Stimulated activated CD4-positive, alpha-beta T cell treated with anti-CD3 and anti-CD28 coated beads, Interleukin-4, amount 100 ng/mL, for 1 hour (primary cell): ENCODE results near the gene FHIT.
"Not testable (repeated sequence)": the region's sequence is repeated elsewhere in the genome, so short reads cannot be mapped to it uniquely, and the experiment has no call there.

Experiments used
- DNase-seq: peaks from one replicate; pipeline ENCODE4 v3.0.0-alpha.2; 2020

The FHIT gene

DNA sequence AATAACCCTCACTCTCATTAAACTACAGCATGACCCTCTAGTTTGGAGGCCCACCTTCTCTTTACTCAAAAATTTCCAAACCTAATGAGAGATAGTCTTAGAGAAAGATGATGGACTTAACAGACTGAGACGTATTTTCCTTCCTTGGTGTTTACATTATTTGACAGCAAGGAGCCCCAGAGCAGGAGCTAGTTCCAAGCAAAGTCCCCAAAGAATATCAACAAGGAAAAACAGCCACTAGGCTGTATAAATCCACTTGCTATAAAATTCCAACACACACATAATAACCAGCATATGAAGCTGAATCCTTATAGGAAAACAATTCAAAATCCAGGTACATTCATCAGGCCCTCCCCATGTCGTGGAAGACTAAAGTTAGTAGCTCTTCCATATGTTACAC, 660.0 kb downstream of the FHIT start:
- DNase-seq = no peak

DNA sequence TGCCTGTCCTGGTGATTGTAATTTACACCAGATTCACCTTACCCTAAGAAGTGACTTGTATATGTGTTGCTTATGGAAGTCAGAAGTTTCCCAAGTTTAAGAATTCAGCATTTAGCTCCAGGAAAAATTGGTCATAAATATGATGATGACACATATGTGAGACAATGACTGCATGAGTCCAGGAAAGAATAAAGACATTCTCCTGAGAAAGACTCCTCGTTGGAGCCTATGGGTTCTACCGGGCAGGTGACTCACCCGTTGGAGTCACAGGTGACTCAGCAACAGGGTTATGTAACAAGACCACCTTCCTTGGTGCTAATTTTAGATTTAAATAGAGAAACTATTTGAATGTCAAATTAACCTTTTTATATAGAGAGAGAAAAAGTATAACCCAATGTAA, 662.4 kb downstream of the FHIT start:
- DNase-seq = no peak

DNA sequence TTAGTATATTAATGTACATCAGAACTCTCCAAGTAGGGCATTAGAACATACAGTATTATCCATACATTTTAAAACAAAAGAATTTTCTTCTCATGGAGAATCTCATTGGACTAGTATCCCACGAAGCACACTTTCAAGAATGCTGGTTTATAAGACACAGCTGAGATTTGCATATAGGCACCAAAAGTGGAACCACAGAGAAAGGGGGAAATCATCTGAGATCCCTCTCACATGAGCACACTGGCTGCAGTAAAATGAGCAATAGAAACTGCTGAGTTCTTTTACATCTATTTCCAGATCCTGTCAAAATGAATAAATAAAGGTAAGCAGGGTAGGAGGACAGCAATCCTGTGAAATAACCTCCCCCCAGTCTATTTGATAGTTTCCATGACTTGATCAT, 665.3 kb downstream of the FHIT start:
- no peak for DNase-seq

DNA sequence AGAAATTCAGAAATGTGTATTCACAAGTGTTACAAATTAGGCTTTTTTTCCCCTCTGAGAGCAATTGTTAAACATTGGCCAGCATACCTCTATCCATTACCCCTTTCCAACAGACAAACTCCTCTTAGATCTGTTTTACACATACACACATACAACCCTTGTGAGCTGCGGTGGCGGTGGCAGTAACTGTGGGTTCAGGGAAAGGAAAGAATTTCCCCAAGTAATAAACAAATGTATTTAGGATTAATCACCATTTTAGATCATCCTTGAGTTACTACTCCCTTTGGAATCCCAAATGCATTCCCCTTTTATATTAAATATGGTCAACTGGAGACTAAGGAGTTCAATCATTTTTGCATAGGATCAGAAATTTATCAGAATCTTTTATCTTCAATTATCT, 667.0 kb downstream of the FHIT start:
- DNase-seq = no peak

DNA sequence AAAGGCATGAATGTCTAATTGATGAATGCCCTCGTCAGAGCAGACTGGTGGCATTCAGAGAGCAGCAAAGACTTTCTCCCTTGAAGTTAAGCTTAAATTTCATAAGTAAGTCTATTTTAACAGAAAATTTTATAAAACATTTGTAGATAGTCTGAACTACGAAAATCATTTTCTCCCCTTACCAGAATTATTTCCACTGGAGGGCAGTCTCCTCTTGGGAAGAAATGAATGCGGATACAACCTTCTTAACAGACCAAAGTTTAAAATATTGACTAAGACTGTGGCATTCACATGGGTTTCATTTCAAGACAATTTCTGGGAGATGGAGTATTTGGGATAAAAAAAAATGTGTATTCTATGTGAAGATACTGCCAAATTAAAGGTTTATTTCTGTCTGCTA, 669.0 kb downstream of the FHIT start:
- no peak for DNase-seq

DNA sequence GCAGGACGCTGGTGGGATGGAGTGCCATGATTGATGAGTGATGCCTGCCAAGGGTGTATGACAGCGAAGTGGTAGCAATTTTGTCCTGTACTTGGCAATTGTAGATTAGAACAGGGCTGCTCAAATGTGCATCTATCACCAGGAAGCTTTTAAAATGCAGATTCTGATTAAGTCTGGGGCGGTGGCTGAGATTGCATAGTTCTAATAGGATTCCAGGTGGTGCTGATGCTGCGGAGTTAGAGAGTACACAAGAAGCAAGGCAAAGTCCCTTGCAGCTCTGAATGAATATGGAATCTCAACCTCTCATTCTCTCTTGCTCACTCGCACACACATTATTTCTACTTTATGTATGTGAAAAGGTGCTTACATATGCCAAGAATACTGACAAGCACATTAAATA, 670.4 kb downstream of the FHIT start:
- no peak for DNase-seq

DNA sequence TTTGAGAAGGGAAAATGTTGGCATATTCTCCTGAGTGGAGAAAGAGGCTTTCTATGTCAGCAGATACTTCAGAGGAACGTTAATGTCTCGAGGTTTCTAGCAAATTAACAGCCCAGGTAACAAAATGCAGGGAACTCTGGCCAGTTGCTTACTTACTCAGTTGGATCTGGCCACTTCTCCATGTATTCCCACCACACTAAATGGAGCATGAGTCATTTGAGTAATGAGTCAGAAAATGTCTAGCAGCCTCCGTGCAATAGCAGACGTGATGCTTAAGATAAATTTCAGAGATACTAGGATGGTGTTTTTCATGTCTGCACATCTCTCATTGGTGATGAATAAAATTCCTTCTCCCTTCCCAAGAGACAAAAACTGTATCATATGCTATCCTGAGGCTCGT, 671.5 kb downstream of the FHIT start:
- no peak for DNase-seq

DNA sequence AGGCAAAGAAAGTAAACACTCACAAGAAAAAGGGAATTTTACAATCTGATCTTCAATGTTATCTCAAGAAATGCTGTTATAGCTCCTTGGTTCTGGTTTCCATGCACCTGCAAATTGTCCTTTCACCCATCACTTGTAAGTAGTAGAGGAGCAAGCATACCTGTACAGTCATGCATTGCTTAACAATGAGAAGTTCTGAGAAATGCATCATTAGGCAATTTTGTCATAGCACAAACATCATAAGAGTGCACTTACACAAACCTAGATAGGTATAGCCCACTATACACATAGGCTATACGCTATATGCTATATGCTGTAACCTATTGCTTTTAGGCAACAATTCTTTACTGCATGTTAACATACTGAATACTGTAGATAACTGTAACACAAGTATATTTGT, 672.3 kb downstream of the FHIT start:
- no peak for DNase-seq

DNA sequence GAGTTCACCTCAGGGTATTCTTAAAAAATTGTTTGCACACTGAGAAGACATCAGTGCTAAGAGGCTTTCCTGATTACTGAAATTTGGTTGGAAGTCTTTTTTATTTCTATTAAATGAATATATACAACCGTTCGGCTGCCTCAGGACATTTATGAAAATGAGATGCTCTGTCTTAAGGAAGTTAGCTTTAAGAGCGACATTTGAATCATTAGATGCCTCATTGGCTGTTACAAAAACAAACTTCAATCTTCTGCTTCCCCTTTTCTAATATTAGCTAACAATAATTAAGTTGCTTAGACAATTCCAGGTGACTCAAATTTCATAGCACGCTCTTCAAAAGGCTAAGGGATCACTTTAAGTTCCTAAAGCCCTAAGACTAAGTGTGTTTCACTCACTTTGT, 673.7 kb downstream of the FHIT start:
- no peak for DNase-seq

DNA sequence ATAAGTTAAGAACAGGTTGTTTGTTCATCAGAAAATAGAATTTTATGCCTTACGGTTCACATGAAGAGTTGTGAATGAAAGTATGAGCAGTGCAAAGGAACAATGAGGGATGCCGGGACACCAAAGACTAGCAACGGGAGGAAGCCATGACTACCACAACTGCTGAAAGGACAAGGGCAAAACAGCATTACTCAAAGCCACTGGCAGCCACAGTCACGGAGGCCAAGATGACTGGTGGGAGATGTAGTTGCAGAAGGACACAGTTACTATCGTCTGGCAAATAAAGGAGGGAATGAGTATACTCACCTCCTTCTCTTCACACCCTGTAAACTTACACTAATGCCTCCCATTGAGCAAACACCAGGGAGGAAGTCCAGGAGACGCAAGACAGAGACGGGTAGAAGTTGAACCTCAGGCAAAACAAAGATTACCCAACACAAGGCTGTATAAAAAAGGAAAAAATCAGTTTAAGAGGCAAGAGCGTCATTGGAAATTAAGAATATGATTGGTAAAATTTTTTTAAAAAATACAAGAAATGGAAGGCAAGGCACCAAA, 675.5 kb downstream of the FHIT start:
- no peak for DNase-seq

DNA sequence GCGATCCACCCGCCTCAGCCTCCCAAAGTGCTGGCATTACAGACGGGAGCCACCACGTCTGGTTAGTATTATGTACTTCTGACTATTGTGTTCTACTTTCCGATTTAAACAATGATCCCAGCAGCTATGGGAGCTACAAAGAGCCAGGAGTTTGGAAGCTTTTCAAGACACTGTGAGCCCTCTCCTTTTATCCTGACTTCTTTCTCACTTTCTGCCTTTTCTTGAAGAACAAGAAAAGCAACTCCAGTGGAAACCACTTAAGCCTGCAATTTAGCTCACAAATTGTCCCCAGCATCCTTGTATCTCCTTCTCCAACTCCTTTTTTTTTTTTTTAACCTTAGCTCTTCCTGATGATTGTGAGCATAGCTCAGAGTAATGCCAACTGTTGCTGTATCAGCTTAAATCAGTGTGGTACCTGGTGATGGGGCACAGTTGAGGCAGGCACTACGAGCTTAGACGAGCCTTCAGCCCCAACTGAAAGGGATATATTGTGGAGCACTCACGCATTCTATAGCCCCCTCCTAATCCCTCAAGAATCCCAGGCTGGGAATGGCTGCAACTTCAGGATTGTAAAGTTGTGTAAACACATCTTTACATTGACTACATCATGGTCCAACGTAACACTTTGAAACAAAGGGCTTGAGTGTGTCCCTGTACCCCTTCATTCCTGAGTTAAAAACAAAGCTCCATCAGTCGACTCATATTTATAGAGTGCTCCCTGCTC, 677.0 kb downstream of the FHIT start:
- DNase-seq = no peak

DNA sequence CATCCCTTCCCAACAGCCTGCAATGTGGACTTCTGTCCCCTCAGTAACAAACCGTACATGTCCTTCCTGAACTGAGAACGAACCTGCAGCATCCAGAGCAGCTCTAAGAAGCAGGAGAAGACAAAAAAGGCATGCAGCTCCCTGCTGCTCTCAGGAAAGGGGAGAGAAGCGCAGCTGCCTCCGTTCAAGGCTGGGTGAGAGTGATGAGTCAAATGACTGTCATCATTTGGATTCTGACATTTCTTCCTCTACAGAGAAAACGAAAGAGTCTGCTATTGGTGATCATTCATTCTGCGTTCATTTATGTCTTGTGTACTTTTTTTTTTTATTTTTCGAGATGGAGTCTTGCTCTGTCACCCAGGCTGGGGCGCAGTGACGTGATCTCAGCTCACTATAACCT, 677.8 kb downstream of the FHIT start:
- DNase-seq = no peak

DNA sequence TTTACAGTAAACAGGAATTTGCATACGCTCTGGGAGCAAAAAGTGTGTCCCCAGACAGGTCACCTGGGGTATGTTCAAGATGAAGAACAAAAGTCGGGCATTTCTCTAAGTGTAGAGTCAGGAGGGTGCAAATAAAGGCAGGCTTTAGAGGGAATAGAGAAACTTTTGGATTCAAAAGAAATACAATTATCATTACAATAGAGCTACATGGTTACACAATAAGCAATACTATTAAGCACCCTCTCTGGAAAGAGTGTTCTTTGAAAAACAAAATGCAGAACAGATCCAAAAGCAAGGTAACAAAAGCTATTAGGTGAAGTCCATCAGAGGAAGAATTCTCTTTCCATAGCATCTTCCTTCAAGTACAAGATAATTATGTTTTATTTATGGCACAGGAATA, 679.7 kb downstream of the FHIT start:
- no peak for DNase-seq

DNA sequence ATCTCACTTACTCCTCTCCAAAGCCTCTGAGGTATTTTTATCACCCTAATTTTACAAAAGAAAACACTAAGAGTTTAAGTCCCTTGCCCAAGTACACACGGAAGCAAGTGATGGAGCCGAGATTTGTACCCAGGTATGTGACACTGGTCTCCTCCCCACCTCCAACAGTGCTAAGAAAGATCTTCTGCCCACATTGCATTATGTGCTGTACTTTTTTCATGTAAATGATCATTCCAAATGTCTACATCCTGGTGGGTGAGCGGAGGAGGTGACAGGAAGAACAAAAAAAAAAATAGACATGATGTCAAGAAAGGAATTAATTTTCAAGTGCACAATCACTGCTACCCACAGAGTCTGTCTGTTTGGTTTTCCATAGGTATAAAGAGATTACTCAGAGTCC, 694.1 kb downstream of the FHIT start:
- DNase-seq = no peak

DNA sequence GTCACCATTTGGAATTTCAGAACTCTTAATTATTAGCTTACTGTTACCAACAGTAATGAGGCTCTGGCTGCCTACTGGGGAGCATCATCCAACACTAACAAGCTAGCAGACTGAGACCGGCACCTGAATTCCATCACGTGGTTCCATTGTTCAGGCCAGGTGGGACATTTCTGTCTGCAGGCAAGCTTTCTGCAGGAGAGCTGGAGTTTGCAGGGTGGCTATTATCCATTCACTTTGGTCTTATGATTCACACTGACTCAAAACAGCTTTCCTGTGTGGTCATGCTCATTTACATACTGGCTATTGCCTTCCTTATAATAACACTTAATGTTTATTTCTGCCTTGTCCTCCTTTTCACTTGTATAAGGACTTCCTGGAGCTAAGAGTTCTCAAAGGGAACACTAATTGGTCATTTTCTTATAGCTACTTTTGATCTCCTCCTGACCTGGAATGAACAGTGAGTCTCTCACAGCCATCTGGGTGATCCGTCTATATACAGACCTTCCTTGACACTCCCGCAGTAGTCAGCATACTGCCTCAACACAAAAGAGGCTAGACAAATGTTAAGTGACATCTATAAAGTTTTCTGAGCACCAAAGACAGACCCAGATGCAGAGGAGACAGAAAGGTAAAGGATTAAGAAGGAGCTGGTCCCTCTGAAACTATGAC, 695.4 kb downstream of the FHIT start:
- no peak for DNase-seq

DNA sequence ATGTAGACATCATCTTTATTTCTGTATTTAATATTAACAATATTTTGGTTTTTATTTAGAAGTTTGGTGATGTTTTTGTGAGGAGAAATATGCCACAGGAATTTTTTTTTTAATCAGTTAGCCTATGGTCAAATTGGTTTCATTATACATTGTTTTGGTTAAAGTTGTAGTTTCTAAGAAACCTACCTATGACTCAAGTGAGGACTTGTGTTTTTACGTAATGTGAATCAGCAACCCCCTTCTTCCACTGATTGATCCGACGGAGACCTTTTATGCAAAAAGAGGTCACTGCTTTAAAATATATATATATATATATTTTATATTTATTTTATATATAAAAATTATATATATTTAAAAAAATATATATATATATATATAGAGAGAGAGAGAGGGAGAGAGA, 698.1 kb downstream of the FHIT start:
- no peak for DNase-seq

DNA sequence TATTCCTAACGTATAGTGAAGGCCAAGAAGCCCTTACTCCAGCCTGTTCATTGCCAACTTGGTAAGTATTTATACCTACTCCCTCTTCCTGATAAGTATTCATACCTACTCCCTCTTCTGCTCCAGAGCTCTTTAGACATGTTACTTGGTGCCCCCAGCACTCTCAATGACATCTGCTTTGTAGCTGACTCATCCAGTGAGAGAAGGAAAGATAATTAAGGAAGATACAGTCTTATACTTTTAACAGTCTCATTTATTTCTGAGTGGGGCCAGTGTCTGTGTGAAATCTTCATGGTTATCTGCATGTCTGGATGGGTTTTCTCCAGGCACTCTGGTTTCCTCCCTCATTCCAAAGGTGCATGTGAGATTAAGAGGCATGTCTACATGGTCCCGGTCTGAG, 698.7 kb downstream of the FHIT start:
- DNase-seq = no peak

DNA sequence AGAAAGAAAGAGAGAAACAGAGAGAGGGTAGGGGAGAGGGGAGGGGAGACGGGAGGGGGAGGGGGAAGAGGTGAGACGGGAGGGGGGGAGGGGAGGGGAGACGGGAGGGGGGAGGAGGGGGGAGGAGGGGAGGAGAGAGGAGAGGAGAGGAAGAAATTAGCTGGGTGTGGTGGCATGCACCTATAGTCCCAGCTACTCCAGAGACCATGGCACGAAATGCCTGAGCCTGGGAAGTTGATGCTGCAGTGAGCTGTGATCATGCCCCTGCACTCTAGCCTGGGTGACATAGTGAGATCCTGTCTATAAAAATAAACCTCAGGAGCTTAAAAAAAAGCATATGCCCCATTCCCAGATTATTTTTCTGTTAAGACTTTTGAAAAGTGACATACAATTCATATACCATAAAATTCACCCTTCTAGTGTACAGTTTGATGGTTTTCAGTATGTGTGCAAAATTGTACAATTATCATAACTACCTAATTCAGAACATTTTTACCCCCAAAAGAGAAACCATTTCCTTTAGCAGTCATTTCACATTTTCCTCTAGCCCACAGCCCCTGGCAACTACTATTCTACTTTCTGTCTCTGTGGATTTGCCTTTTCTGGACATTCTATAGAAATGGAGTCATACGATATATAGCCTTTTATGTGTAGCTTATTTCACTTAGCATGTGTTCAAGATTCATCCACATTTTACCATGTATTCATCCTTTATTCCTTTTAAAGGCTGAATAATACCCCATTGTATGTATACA, 699.6 kb downstream of the FHIT start:
- no peak for DNase-seq

DNA sequence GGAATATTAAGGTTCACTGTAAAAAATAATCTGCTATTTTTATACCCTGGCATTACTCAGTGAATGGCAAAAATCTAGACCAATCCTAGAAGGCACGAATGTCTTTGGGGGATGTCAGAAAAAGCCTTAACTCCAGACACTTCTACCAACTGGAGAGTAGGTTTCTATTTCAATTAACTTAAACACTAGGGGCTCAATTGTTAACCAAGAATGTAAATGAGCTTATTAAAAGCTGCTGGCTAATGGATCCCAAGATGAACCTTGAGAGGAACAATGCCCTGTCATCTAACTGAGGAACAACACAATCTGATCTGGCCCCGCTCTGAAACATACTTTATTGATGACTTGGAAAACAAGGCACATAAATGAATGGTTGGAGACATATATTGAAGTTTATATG, 701.4 kb downstream of the FHIT start:
- no peak for DNase-seq

DNA sequence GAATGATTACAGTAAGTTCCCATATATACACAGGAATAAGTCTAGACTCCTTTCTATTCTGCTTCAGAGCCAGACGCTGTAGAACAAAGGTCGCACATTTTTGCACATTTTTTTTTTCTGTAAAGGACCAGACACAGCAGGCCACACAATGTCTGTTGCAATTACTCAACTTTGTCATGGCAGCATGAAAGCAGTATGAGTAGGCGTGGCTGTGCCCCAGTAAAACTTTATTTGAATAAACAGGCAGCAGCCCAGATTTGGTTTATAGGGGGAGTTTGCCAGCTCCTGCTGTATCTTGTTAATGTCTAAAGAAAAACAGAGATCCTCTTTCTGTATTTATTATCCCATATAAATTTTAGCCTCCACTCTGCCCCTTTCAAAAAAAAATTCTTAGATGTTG, 708.3 kb downstream of the FHIT start:
- no peak for DNase-seq

DNA sequence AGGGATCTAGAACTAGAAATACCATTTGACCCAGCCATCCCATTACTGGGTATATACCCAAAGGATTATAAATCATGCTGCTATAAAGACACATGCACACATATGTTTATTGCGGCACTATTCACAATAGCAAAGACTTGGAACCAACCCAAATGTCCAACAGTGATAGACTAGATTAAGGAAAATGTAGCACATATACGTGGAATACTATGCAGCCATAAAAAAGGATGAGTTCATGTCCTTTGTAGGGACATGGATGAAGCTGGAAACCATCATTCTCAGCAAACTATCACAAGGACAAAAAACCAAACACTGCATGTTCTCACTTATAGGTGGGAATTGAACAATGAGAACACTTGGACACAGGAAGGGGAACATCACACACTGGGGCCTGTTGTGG, 711.9 kb downstream of the FHIT start:
- not testable (repeated sequence) for DNase-seq

DNA sequence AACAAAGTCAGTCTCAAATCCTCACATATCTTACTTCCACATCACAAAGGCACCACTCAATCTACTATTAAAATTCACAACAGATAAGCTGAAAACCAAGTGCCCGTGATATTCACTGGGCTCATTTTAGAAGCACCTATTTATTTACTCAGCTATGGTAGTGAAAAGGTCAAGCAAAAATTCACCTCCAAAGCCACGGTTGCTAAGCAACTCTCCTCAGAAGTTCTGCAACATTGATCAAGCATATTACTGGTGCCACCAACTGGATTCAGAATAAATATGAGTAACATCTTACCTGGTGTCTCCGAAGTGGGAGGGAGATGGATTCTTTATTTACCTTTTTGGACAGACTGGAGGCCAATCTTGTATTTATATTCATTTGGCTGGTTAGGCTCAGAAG, 714.8 kb downstream of the FHIT start:
- no peak for DNase-seq

DNA sequence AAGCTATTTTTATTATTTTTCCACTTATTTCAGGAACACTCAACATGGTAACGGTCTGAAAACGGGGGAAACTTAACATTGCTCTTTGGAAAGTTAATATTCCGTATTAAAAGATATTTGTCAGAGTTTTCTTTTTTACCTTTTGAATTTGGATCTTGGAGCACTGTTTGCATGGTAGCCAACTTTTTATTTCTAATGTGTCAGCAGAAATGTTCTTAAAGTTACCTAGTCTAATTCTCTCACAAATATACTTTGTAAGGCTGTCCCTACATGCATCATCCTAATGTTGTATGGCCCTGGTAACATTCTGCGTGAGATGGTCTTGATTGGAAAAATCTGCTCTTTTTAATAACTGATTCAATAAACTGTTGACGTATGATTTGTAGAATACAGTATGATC, 719.5 kb downstream of the FHIT start:
- DNase-seq = no peak

DNA sequence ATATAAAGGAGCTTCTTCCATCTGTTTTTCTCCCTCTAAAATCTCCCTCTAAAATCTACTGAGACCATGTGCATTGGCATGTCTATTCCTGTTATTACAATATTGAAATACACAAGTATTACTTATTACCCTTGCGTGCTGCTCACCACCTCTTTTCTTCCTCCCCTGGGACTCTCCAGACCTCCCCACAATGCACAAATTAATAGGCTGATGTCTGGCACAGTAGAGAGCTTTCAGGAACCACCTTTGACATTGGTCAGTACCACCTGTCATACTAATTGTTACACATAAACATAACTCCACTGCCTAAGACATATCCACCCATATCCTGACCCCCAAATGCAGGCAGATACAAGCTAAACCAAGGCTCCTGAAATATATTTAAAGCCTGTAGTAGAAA, 722.6 kb downstream of the FHIT start:
- DNase-seq = no peak
